ENCODE results near the gene TRIM32. TPM values are rescaled to one million over a fixed set of nuclear protein-coding genes. Genes with fewer than 3 reads are reported as not detected.

TRIM32 gene
- total RNA-seq, 6 donors from 2014 or later = 9.0 to 22.6 (median 12.8) TPM

- no peaks in the 10 kb centered on the region for H3K27me3 ChIP-seq
- no peak overlapping the region for H3K4me3 ChIP-seq
- ATAC-seq (ENCODE audit: low FRiP score in 2 of 2) = no peak
- H3K9me3 ChIP-seq = peaks cover 0 to 1% (median 0%) of the 10 kb centered on the region in 4 donors
- 81 to 87% methylated on average over 2 of the region's 2 CpGs for WGBS, 2 donors
- no peak for DNase-seq
- TF ChIP-seq EP300 (IDR thresholded peaks at IDR 0.05) (no peak), POLR2AphosphoS5 (IDR thresholded peaks at IDR 0.05) (no peak), CTCF (IDR thresholded peaks at IDR 0.05) (no peak), POLR2A (IDR thresholded peaks at IDR 0.05) (no peak)
- H3K4me1 ChIP-seq = no peaks in the 10 kb centered on the region
- no peaks in the 10 kb centered on the region for H3K36me3 ChIP-seq
- no peak overlapping the region for H3K27ac ChIP-seq
Observed at GRCh38 chr9:116750510-116750909, 63.4 kb downstream of the TRIM32 start.

All from upper lobe of left lung (tissue), 6 donors.